OCI-LY7 (cell line): ENCODE measurements around the gene TSPAN8. TPM values are rescaled to one million over a fixed set of nuclear protein-coding genes. Genes with fewer than 3 reads are reported as not detected.
"Not testable (repeated sequence)": the region's sequence is repeated elsewhere in the genome, so short reads cannot be mapped to it uniquely, and the experiment has no call there.

Experiments
- BruUV-seq: library from RNA; stranded (reverse); fragments of 400-500 nt; replicated peaks from 2 replicates; lab custom pipeline; 2021; lab: Mats Ljungman, UMichigan
- CTCF ChIA-PET: fragments of 300-600 bp; sonication (Branson Sonifier 250); formaldehyde crosslinking; loops from one replicate; lab custom pipeline; 2022; ENCODE audit warnings: antibody characterized with exemption; ENCODE audit not compliant: unreplicated experiment; lab: Charles Lee
- POLR2A ChIA-PET: fragments of 300-600 bp; sonication (Branson Sonifier 250); formaldehyde crosslinking; loops from one replicate; lab custom pipeline; 2022; ENCODE audit warnings: antibody characterized with exemption; lab: Charles Lee
- DNase-seq: peaks from one replicate; pipeline ENCODE4 v3.0.0-alpha.2; 2015; ENCODE audit warnings: low spot score
- H2AFZ ChIP-seq: fragments of 200-600 bp; sonication (generic), shearing (Covaris generic); 2 replicates; pipeline ENCODE4 v1.6.1; 2014; ENCODE audit warnings: mild to moderate bottlenecking, antibody characterized with exemption, low read length, moderate library complexity
- H3K27ac ChIP-seq: fragments of 200-600 bp; sonication (generic); 2 replicates; pipeline ENCODE4 v1.5.1; 2014; ENCODE audit warnings: mixed run types, low read depth, mild to moderate bottlenecking, moderate library complexity, low read length, inconsistent platforms; ENCODE audit not compliant: poor library complexity, severe bottlenecking
- H3K36me3 ChIP-seq: fragments of 200-600 bp; sonication (generic); 2 replicates; pipeline ENCODE4 v1.6.1; 2014; ENCODE audit warnings: mild to moderate bottlenecking, antibody characterized with exemption, low read length, moderate library complexity, mixed read lengths; ENCODE audit not compliant: insufficient read depth
- H3K4me1 ChIP-seq: fragments of 200-600 bp; sonication (generic); 2 replicates; pipeline ENCODE4 v1.5.1; 2014; ENCODE audit warnings: mild to moderate bottlenecking, low read length; ENCODE audit not compliant: insufficient read depth, poor library complexity, severe bottlenecking
- H3K4me2 ChIP-seq: fragments of 200-600 bp; sonication (generic); 2 replicates; pipeline ENCODE4 v1.6.1; 2014; ENCODE audit warnings: mild to moderate bottlenecking, low read length
- H3K4me3 ChIP-seq: fragments of 200-600 bp; sonication (generic); 2 replicates; pipeline ENCODE4 v1.5.1; 2014; ENCODE audit warnings: mild to moderate bottlenecking, low read depth, low read length; ENCODE audit not compliant: poor library complexity, severe bottlenecking
- H3K79me2 ChIP-seq: fragments of 200-600 bp; sonication (generic); 2 replicates; pipeline ENCODE4 v1.6.1; 2016; ENCODE audit warnings: low read depth, mild to moderate bottlenecking, low read length, moderate library complexity, mixed read lengths; ENCODE audit not compliant: insufficient read depth
- H3K9me2 ChIP-seq: fragments of 200-600 bp; sonication (generic); 2 replicates; pipeline ENCODE4 v1.6.1; 2016; ENCODE audit warnings: mild to moderate bottlenecking, low read length, mixed read lengths; ENCODE audit not compliant: insufficient read depth
- H3K9me3 ChIP-seq: fragments of 200-600 bp; sonication (generic); 2 replicates; pipeline ENCODE4 v1.6.1; 2014; ENCODE audit warnings: mild to moderate bottlenecking, mixed run types, low read length, mixed read lengths
- H4K20me1 ChIP-seq: fragments of 200-600 bp; sonication (generic); 2 replicates; pipeline ENCODE4 v1.6.1; 2014; ENCODE audit warnings: mild to moderate bottlenecking, antibody characterized with exemption, low read length, moderate library complexity, mixed read lengths; ENCODE audit not compliant: insufficient read depth
- EZH2phosphoT487 ChIP-seq: fragments of 200-600 bp; sonication (generic); IDR thresholded peaks from 2 replicates; pipeline ENCODE4 v1.6.1; 2018; ENCODE audit warnings: low read depth, borderline replicate concordance, mild to moderate bottlenecking, mixed run types, antibody characterized with exemption, low read length, moderate library complexity, mixed read lengths
- intact Hi-C: fragments of 100-400 bp; cut with micrococcal nuclease; formaldehyde crosslinking; loops from one replicate; pipeline ENCODE4 v1.10.0; 2022; ENCODE audit not compliant: unreplicated experiment
- total RNA-seq, 2 experiments: library from RNA; depleted of rRNA in 1 of 2; stranded (reverse); fragments of >200 nt in 1 of 2; shearing (Covaris generic) in 1 of 2; gene quantifications; 2 replicates each; pipeline ENCODE4 v1.2.3, GENCODE V29; 2014 to 2022
- TF ChIP-seq, protein P1 (sequence below): fragments of 200-600 bp; sonication (generic); conservative IDR thresholded peaks from 2 replicates; pipeline ENCODE4 v1.5.1; 2014; ENCODE audit warnings: mild to moderate bottlenecking, antibody characterized with exemption, low read length, moderate library complexity, mixed read lengths

TSPAN8 gene
- total RNA-seq, 2 experiments from 2014 or later, result not detected

DNA sequence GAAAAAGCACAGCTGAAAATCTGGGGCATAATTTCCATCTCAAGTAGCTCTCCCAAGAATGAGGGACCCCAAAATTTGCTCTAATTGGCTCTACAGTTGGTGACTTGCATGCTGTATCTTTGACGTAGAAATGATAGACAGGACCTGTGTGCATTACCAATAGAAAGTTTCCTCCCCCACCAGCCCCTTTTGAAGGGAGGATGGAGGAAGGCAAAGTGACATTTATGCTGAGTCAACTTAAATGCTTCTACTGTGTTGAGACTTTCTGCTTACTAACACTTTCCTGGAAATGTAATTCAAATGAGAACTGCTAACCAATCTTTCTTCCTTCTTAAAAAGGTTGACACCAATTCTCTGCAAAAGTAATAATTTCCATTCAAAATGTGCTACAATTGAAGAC is 31.9 kb downstream of the TSPAN8 start:
- intact Hi-C loops, result no loop called here

GRCh38 chr12:71125515-71125914 is 32.3 kb downstream of the TSPAN8 start:
- H3K79me2 ChIP-seq, result no peaks in the 10 kb centered on the region
- no peaks in the 10 kb centered on the region for H3K9me2 ChIP-seq
- H3K4me1 ChIP-seq, result no peaks in the 10 kb centered on the region
- H3K36me3 ChIP-seq, result no peaks in the 10 kb centered on the region
- BruUV-seq, result no TSS peak
- TF ChIP-seq, protein P1, sequence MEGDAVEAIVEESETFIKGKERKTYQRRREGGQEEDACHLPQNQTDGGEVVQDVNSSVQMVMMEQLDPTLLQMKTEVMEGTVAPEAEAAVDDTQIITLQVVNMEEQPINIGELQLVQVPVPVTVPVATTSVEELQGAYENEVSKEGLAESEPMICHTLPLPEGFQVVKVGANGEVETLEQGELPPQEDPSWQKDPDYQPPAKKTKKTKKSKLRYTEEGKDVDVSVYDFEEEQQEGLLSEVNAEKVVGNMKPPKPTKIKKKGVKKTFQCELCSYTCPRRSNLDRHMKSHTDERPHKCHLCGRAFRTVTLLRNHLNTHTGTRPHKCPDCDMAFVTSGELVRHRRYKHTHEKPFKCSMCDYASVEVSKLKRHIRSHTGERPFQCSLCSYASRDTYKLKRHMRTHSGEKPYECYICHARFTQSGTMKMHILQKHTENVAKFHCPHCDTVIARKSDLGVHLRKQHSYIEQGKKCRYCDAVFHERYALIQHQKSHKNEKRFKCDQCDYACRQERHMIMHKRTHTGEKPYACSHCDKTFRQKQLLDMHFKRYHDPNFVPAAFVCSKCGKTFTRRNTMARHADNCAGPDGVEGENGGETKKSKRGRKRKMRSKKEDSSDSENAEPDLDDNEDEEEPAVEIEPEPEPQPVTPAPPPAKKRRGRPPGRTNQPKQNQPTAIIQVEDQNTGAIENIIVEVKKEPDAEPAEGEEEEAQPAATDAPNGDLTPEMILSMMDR, result no peak
- ChIA-PET POLR2A (interaction anchor here (0.7 to 1.2 kb wide), 2 partner anchors 14 to 29 kb away, joined by 3 read pairs; no protein-coding TSS in a partner anchor), CTCF (no interaction called here)
- H4K20me1 ChIP-seq, result no peaks in the 10 kb centered on the region
- DNase-seq, result no peak
- no peaks in the 10 kb centered on the region for H3K9me3 ChIP-seq
- H3K27ac ChIP-seq, result no peak overlapping the region
- no peak overlapping the region for H2AFZ ChIP-seq
- H3K4me2 ChIP-seq, result no peak overlapping the region
- no peak overlapping the region for H3K4me3 ChIP-seq
- intact Hi-C loops, result no loop called here

More for the DNA sequence above, 31.9 kb downstream of the TSPAN8 start:
- Histone ChIP-seq H4K20me1 (no peaks in the 10 kb centered on the region), H3K9me3 (no peaks in the 10 kb centered on the region), H3K36me3 (no peaks in the 10 kb centered on the region), H3K4me3 (no peak overlapping the region), H3K4me2 (no peak overlapping the region), H3K27ac (no peak overlapping the region), H2AFZ (no peak overlapping the region), H3K4me1 (no peaks in the 10 kb centered on the region), H3K79me2 (no peaks in the 10 kb centered on the region), H3K9me2 (no peaks in the 10 kb centered on the region)
- ChIA-PET POLR2A (interaction anchor here (0.7 to 1.2 kb wide), 2 partner anchors 13 to 29 kb away, joined by 3 read pairs; no protein-coding TSS in a partner anchor), CTCF (no interaction called here)
- BruUV-seq, result no TSS peak
- no peak for DNase-seq
- TF ChIP-seq, protein P1, result no peak
- TF ChIP-seq EZH2phosphoT487, result no peak

DNA sequence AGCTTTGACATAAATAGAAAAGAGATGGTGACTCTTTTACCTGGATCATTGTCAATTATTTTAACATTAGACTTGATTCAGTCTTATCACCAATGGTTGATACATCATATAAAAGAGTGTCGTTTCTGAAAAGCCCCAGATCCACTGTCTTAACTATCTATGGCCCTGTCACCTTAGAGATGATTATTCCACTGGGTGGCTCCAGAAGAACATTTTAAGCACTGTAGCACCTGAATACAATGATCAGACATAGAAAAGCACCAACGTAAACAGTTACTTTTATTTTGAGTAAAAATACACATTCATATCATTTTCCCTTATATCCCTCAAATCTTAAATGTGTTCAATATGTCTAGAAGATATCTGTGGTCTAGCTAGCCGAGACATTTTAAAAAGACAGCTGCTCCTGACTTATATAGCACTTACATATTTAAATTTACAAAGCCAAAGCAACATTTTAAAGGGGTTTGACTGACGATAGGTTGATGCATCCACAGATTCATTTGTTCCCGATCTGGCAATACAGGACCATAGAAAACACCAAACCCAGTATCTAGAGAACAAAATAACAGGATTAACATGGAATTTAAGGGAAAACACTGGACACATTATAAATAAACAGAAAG is 32.9 kb downstream of the TSPAN8 start:
- Histone ChIP-seq H3K36me3 (no peaks in the 10 kb centered on the region), H2AFZ (no peak overlapping the region), H3K4me3 (no peak overlapping the region), H3K9me3 (no peaks in the 10 kb centered on the region), H3K79me2 (no peaks in the 10 kb centered on the region), H3K9me2 (no peaks in the 10 kb centered on the region), H3K27ac (no peak overlapping the region), H3K4me1 (no peaks in the 10 kb centered on the region), H4K20me1 (no peaks in the 10 kb centered on the region), H3K4me2 (no peak overlapping the region)
- no TSS peak for BruUV-seq
- ChIA-PET CTCF (no interaction called here), POLR2A (interaction anchor here (1.2 kb wide), 1 partner anchor 30 kb away, joined by 3 read pairs; no protein-coding TSS in a partner anchor)
- no peak for DNase-seq
- no peak for TF ChIP-seq EZH2phosphoT487
- TF ChIP-seq, protein P1, result no peak
- intact Hi-C loops, result no loop called here

DNA sequence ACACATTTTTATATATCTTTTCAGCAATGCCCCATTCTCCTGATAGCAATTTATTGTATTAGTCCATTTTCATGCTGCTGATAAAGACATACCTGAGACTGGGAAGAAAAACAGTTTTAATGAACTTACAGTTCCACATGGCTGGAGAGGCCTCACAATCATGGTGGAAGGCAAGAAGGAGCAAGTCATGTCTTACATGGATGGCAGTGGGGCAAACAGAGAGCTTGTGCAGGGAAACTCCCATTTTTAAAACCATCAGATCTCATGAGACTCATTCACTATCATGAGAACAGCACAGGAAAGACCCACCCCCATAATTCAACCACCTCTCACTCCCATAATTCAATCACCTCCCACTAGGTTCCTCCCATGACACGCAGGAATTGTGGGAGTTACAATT is 44.7 kb downstream of the TSPAN8 start:
- H3K79me2 ChIP-seq, H3K27ac ChIP-seq, H3K36me3 ChIP-seq, H2AFZ ChIP-seq, H4K20me1 ChIP-seq, DNase-seq, H3K4me3 ChIP-seq, H3K4me2 ChIP-seq, H3K9me3 ChIP-seq, POLR2A ChIA-PET, H3K9me2 ChIP-seq, CTCF ChIA-PET, H3K4me1 ChIP-seq, BruUV-seq, intact Hi-C loops: not testable (repeated sequence)
